GM12872 (cell line): Measurements from ENCODE around the gene IL18.

Experiments used
- CTCF ChIP-seq: IDR thresholded peaks from 3 replicates; pipeline ENCODE4 v1.5.1; 2011; ENCODE audit warnings: low read depth, mild to moderate bottlenecking, low read length, moderate library complexity; ENCODE audit not compliant: insufficient read depth

IL18 gene

GRCh38 chr11:112156956-112157766, 6.7 kb downstream of the IL18 start:
- TF ChIP-seq CTCF, result no peak

- TF ChIP-seq CTCF, result no peak
Measured at GRCh38 chr11:112156153-112156955, 7.5 kb downstream of the IL18 start.

DNA sequence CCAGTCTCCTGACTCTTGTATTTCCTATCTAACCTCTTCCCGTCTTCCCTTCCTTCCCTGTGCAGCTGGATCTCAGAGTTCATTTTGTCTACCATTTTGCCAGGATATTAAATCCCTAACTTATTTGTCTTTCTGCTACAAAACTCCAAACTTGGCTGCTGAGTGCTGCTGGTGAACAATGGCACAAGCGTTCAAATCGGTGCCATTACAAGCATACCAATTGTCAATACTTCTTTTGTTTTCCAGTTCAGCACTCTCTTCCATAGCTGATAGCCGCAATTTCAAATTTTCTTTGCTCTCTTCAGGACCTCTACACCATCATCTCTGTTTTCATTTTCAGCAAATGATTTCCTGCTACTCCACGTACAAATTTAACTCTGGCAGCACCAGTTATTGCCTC, 13.4 kb downstream of the IL18 start:
- no peak for TF ChIP-seq CTCF

GRCh38 chr11:112143597-112143996, 20.3 kb downstream of the IL18 start:
- no peak for TF ChIP-seq CTCF

DNA sequence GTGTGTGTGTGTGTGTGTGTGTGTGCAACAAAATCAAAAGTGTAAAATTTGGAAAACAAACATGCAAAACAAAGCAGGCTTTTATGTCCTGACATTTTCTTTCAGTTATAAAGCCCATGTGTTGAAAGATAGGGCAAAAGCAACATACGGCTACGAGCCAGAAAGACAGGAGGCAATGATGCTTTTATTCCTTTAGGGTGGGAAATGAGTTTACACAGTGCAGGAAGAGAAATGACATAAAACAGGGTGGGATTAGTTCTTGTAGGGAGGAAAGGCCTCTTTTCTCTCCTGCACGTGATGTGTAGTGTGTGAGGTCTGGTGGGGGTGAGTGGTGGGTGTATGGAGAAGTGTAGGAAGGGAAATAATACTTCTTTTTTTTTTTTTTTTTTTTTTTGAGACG, 29.4 kb downstream of the IL18 start:
- no peak for TF ChIP-seq CTCF

GRCh38 chr11:112132737-112133136, 31.2 kb downstream of the IL18 start:
- no peak for TF ChIP-seq CTCF

- no peak for TF ChIP-seq CTCF
Measured at GRCh38 chr11:112129656-112130055, 34.2 kb downstream of the IL18 start.
